Psoas muscle (tissue), 8 donors: Measurements from ENCODE around the gene EXPH5. TPM values are rescaled to one million over a fixed set of nuclear protein-coding genes. Genes with fewer than 3 reads are reported as not detected.

Source experiments
- ATAC-seq, 4 donors: fragments of 200-7000 bp; cut with Tn5 transposase; one replicate each; pipeline ENCODE4 v1.9.1; 2020; ENCODE audit warnings: moderate library complexity in 3 of 4, mild to moderate bottlenecking in 2 of 4
- DNase-seq, 2 donors: peaks; one replicate each; pipeline ENCODE4 v3.0.0-alpha.2; 2020
- H3K27ac ChIP-seq: fragments of 200-600 bp; one replicate; pipeline ENCODE4 v1.8.0; 2022
- H3K27me3 ChIP-seq, 3 donors: fragments of 200-600 bp in 1 of 3; one replicate each; pipeline versions ENCODE4 v1.6.1 to v1.8.0; 2013 to 2022; ENCODE audit warnings: low read length in 2 of 3, mild to moderate bottlenecking in 2 of 3, moderate library complexity in 1 of 3; ENCODE audit not compliant: insufficient read depth in 3 of 3
- H3K36me3 ChIP-seq, 2 donors: fragments of 200-600 bp in 1 of 2; one replicate each; pipeline versions ENCODE4 v1.6.1 to v1.8.0; 2013 to 2022; ENCODE audit warnings: low read depth in 1 of 2, mild to moderate bottlenecking in 1 of 2, moderate library complexity in 1 of 2; ENCODE audit not compliant: insufficient read depth in 1 of 2
- H3K4me1 ChIP-seq: fragments of 200-600 bp; one replicate; pipeline ENCODE4 v1.8.0; 2022
- H3K4me3 ChIP-seq: fragments of 200-600 bp; one replicate; pipeline ENCODE4 v1.8.0; 2022; ENCODE audit warnings: mild to moderate bottlenecking
- H3K9me3 ChIP-seq: fragments of 200-600 bp; one replicate; pipeline ENCODE4 v1.8.0; 2022
- CTCF ChIP-seq: fragments of 200-600 bp; IDR thresholded peaks from one replicate; pipeline ENCODE4 v1.8.0; 2022; ENCODE audit warnings: antibody characterized with exemption
- WGBS, 3 donors: extraction: QIAGEN DNeasy Blood & Tissue Kit; methylation state at CpG; one replicate each; pipeline versions ENCODE4 v1.1.6 to v1.1.7; 2013; 5-methylcytosine and 5-hydroxymethylcytosine counted together
- intact Hi-C, 2 donors: fragments of 100-400 bp; cut with DNase I; formaldehyde crosslinking; loops; one replicate each; pipeline versions ENCODE4 v1.11.0 to v1.14.2; 2022
- polyA plus RNA-seq, 3 donors: library from polyadenylated mRNA; stranded (reverse); fragments of 200-250 nt; gene quantifications; one replicate each; pipeline ENCODE4 v1.2.3, GENCODE V29; 2013
- total RNA-seq, 4 donors: library from RNA; stranded (reverse); fragmentation: NEBNext Ultra II Directional in 2 of 4; extraction: Animal tissue kit (Norgen Biotek cat#: 25700) in 2 of 4; gene quantifications; one replicate each; pipeline versions ENCODE4 v1.2.1 to v1.2.4, GENCODE V29; 2021 to 2023
- donor health status: healthy with polysubstance abuse.
- donor health status: DM: no; HTN: no; CAD: no; lungs with moderate emphysema.
- donor health status: Bipolar disorder and iron deficiency.
- donor health status: healthy.
- donor health status: DM: yes; HTN: yes; CAD: no.
- donor health status: DM: no; HTN: no; CAD: no.
- donor health status: DM: no; HTN: no; CAD: no.
- donor health status: DM: yes; HTN: yes; CAD: no.

Gene EXPH5
- total and polyA plus RNA-seq, 7 donors, result 0.01 to 0.58 (median 0.15) TPM

GRCh38 chr11:108635106-108635505 lies 41.5 kb upstream of the EXPH5 start:
- no peak overlapping the region for H3K4me3 ChIP-seq
- no peak for TF ChIP-seq CTCF
- no peak for ATAC-seq

GRCh38 chr11:108632041-108632704 lies 38.6 kb upstream of the EXPH5 start:
- no peak for ATAC-seq
- intact Hi-C loops, result no loop called here
- no peaks in the 10 kb centered on the region for H3K4me1 ChIP-seq
- 55 to 69% (median 62%) methylated on average over 2 of the region's 2 CpGs for WGBS, 3 donors
- no peaks in the 10 kb centered on the region for H3K27me3 ChIP-seq
- no peak overlapping the region for H3K4me3 ChIP-seq
- H3K9me3 ChIP-seq, result no peaks in the 10 kb centered on the region
- H3K36me3 ChIP-seq, result no peaks in the 10 kb centered on the region
- no peak for TF ChIP-seq CTCF
- no peak for DNase-seq
- no peak overlapping the region for H3K27ac ChIP-seq

More at GRCh38 chr11:108635106-108635505, 41.5 kb upstream of the EXPH5 start:
- intact Hi-C loops, result no loop called here
- H3K9me3 ChIP-seq, result no peaks in the 10 kb centered on the region
- no peaks in the 10 kb centered on the region for H3K4me1 ChIP-seq
- no peaks in the 10 kb centered on the region for H3K36me3 ChIP-seq
- no peak overlapping the region for H3K27ac ChIP-seq
- H3K27me3 ChIP-seq, result no peaks in the 10 kb centered on the region
- DNase-seq, result no peak

GRCh38 chr11:108629274-108629673 lies 35.7 kb upstream of the EXPH5 start:
- DNase-seq (no peak), ATAC-seq (no peak)
- H3K36me3 ChIP-seq, result no peaks in the 10 kb centered on the region
- H3K4me1 ChIP-seq, result no peaks in the 10 kb centered on the region
- TF ChIP-seq CTCF, result no peak
- intact Hi-C loops, result no loop called here
- no peak overlapping the region for H3K4me3 ChIP-seq
- 56 to 61% (median 59%) methylated on average over 3 of the region's 3 CpGs for WGBS, 3 donors
- no peaks in the 10 kb centered on the region for H3K9me3 ChIP-seq
- H3K27ac ChIP-seq, result no peak overlapping the region
- H3K27me3 ChIP-seq, result peaks cover 0 to 1% (median 0%) of the 10 kb centered on the region in 3 donors

- Histone ChIP-seq H3K36me3 (no peaks in the 10 kb centered on the region), H3K4me3 (no peak overlapping the region), H3K9me3 (no peaks in the 10 kb centered on the region), H3K27me3 (peaks cover 0 to 1% (median 0%) of the 10 kb centered on the region in 3 donors), H3K27ac (no peak overlapping the region), H3K4me1 (no peaks in the 10 kb centered on the region)
- ATAC-seq, result no peak
- intact Hi-C loops, result no loop called here
- 89 to 93% (median 91%) methylated on average over 2 of the region's 2 CpGs for WGBS, 3 donors
- TF ChIP-seq CTCF, result no peak
- DNase-seq, result no peak
Observed at GRCh38 chr11:108628812-108629211, 35.2 kb upstream of the EXPH5 start.

GRCh38 chr11:108628326-108628725 lies 34.8 kb upstream of the EXPH5 start:
- DNase-seq, result no peak
- Histone ChIP-seq H3K27me3 (peaks cover 0 to 1% (median 0%) of the 10 kb centered on the region in 3 donors), H3K36me3 (no peaks in the 10 kb centered on the region), H3K4me3 (no peak overlapping the region), H3K27ac (no peak overlapping the region), H3K9me3 (no peaks in the 10 kb centered on the region), H3K4me1 (no peaks in the 10 kb centered on the region)
- WGBS, 3 donors, result 94 to 97% (median 97%) methylated on average over 10 of the region's 10 CpGs
- no peak for TF ChIP-seq CTCF
- intact Hi-C loops, result no loop called here
- no peak for ATAC-seq
